ENCODE measurements around the gene ATP11A. TPM values are rescaled to one million over a fixed set of nuclear protein-coding genes. Genes with fewer than 3 reads are reported as not detected.

ATP11A gene
- total and polyA plus RNA-seq, 10 donors = 2.7 to 91.3 (median 59.1) TPM

- DNase-seq = peak; percentile 16
- no peaks in the 10 kb centered on the region for H3K9me3 ChIP-seq
- no peak overlapping the region for H3K27ac ChIP-seq
- intact Hi-C loops (cut with DNase I; ENCODE audit: low total_unique reads) = no loop called here
- H3K27me3 ChIP-seq (replicated peaks in 1 of 7) = no peaks in the 10 kb centered on the region
- no peak for TF ChIP-seq POLR2A (IDR thresholded peaks at IDR 0.05)
- H3K4me1 ChIP-seq = peaks cover 1 to 41% (median 14%) of the 10 kb centered on the region in 6 donors
- 90 to 98% (median 96%) methylated on average over 17 of the region's 17 CpGs for WGBS, 5 donors
- peaks cover 0 to 20% (median 0%) of the 10 kb centered on the region in 6 donors for H3K36me3 ChIP-seq
- H3K4me3 ChIP-seq = no peak overlapping the region
These were observed 30.4 kb downstream of the ATP11A start for GRCh38 chr13:112720251-112720650.

- H3K27me3 ChIP-seq (replicated peaks in 1 of 7) = no peaks in the 10 kb centered on the region
- peak; percentile 27 for DNase-seq
- peaks cover 0 to 21% (median 0%) of the 10 kb centered on the region in 6 donors for H3K36me3 ChIP-seq
- H3K9me3 ChIP-seq = no peaks in the 10 kb centered on the region
- no peak overlapping the region for H3K4me3 ChIP-seq
- 96 to 98% (median 97%) methylated on average over 10 of the region's 10 CpGs for WGBS, 5 donors
- TF ChIP-seq POLR2AphosphoS5 (IDR thresholded peaks at IDR 0.05) (no peak), POLR2A (IDR thresholded peaks at IDR 0.05) (no peak), CTCF (IDR thresholded peaks at IDR 0.05 in 8 of 11, conservative IDR thresholded peaks at IDR 0.05 in 3 of 11) (no peak)
- H3K4me1 ChIP-seq = peaks cover 3 to 44% (median 17%) of the 10 kb centered on the region in 6 donors
- no peak overlapping the region for H3K27ac ChIP-seq
- intact Hi-C loops (cut with DNase I; ENCODE audit: low total_unique reads) = no loop called here
These were observed 31.0 kb downstream of the ATP11A start for GRCh38 chr13:112720814-112721197.

- H3K36me3 ChIP-seq = peaks cover 0 to 21% (median 0%) of the 10 kb centered on the region in 6 donors
- H3K4me3 ChIP-seq = no peak overlapping the region
- peaks cover 3 to 44% (median 21%) of the 10 kb centered on the region in 6 donors for H3K4me1 ChIP-seq
- DNase-seq = peak; percentile 58
- no peaks in the 10 kb centered on the region for H3K9me3 ChIP-seq
- H3K27me3 ChIP-seq (replicated peaks in 1 of 7) = no peaks in the 10 kb centered on the region
- 71 to 82% (median 79%) methylated on average over 23 to 26 of the region's 26 CpGs for WGBS, 5 donors
- intact Hi-C loops (cut with DNase I; ENCODE audit: low total_unique reads) = no loop called here
- peak overlapping the region in 2 of 8 donors; percentile 59 to 68 for H3K27ac ChIP-seq
- TF ChIP-seq POLR2A (IDR thresholded peaks at IDR 0.05) (no peak), CTCF (IDR thresholded peaks at IDR 0.05 in 8 of 11, conservative IDR thresholded peaks at IDR 0.05 in 3 of 11) (no peak), POLR2AphosphoS5 (IDR thresholded peaks at IDR 0.05) (no peak)
These were observed 31.6 kb downstream of the ATP11A start for GRCh38 chr13:112721198-112722104.

DNA sequence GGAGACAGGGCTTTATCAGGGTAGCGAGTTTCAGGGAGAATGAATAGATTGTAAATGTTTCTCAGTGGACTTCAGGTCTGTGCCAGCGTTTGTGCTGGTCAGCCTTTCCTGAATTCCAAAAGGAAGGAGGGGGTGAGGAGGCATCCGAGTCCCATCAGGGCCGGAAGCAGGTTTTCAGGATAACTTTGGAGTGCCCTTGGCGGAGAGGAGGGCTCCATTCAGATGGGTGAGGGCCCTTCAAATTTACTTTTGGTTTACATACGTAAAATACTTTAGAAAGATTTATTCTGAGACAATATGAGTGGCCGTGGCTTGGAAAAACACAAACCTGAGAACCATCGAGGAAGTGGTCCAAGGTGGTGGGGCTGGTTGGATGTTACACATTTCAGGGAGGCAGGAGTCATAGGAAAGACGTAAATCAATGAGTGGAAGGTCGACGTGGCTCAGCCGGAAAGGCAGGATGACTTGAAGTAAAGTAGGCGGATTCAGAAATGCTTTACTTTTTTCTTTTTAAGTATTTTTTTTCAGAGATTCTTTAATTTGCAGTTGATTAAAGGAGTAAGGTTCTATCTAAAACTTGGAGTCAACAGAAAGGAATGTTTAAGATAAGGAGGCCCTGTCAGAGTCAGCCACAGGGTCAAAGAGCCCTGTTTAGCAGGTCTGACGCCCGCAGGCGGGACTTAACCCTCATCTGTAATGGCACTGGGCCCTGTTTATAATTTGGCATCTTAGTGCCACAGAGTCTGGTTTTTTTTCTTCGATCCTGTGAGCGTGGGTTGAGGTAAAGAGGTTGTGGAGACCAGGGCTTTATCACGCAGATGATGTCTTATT lies 32.8 kb downstream of the ATP11A start:
- intact Hi-C loops (cut with DNase I; ENCODE audit: low total_unique reads) = no loop called here
- Histone ChIP-seq H3K27me3 (replicated peaks in 1 of 7) (no peaks in the 10 kb centered on the region), H3K27ac (peak overlapping the region in 7 of 8 donors; percentile 46 to 68 (median 59)), H3K9me3 (no peaks in the 10 kb centered on the region), H3K36me3 (peaks cover 0 to 21% (median 0%) of the 10 kb centered on the region in 6 donors), H3K4me1 (peaks cover 3 to 48% (median 21%) of the 10 kb centered on the region in 6 donors), H3K4me3 (no peak overlapping the region)
- TF ChIP-seq POLR2AphosphoS5 (IDR thresholded peaks at IDR 0.05) (peak in 1 of 3 donors; percentile 35), POLR2A (IDR thresholded peaks at IDR 0.05) (no peak), CTCF (IDR thresholded peaks at IDR 0.05 in 8 of 11, conservative IDR thresholded peaks at IDR 0.05 in 3 of 11) (no peak)
- 54 to 71% (median 66%) methylated on average over 19 of the region's 19 CpGs for WGBS, 5 donors
- peak; percentile 34 for DNase-seq
